BJ (cell line): ENCODE measurements around the gene KRTAP10-9. TPM values are rescaled to one million over a fixed set of nuclear protein-coding genes. Genes with fewer than 3 reads are reported as not detected.

Source experiments
- CTCF ChIA-PET: fragments of 350-600 bp; formaldehyde crosslinking; extraction: SDS; loops from one replicate; lab custom pipeline; 2021; ENCODE audit warnings: antibody characterized with exemption, inconsistent platforms; lab: Yijun Ruan, JAX
- POLR2A ChIA-PET: fragments of 300-600 bp; sonication (Branson Sonifier 250); formaldehyde crosslinking; extraction: SDS; loops from one replicate; lab custom pipeline; 2021; ENCODE audit warnings: antibody characterized with exemption; lab: Charles Lee
- DNase-seq: peaks from one replicate; pipeline ENCODE4 v3.0.0-alpha.2; 2011; ENCODE audit warnings: low read depth
- H3K27me3 ChIP-seq: 2 replicates; pipeline ENCODE4 v1.6.0; 2011; ENCODE audit warnings: low read length; ENCODE audit not compliant: control insufficient read depth, insufficient read depth
- H3K36me3 ChIP-seq: 2 replicates; pipeline ENCODE4 v1.5.1; 2011; ENCODE audit warnings: low read length; ENCODE audit not compliant: control insufficient read depth, insufficient read depth
- H3K4me3 ChIP-seq: 2 replicates; pipeline ENCODE4 v1.5.1; 2011; ENCODE audit warnings: low read depth, mild to moderate bottlenecking, control low read depth, low read length
- polyA plus RNA-seq: library from polyadenylated mRNA; depleted of rRNA; stranded (reverse); fragments of >200 nt; gene quantifications from 2 replicates; pipeline ENCODE4 v1.2.3, GENCODE V29; 2011
- TF ChIP-seq, protein P1 (sequence below): IDR thresholded peaks from 2 replicates; pipeline ENCODE4 v1.5.1; 2011; ENCODE audit warnings: low read depth, mild to moderate bottlenecking, control low read depth, inconsistent platforms, low read length, moderate library complexity; ENCODE audit not compliant: insufficient read depth

KRTAP10-9 gene
- polyA plus RNA-seq, 1 experiment, result not detected

GRCh38 chr21:44581158-44581557 is 45.7 kb upstream of the KRTAP10-9 start:
- TF ChIP-seq, protein P1, sequence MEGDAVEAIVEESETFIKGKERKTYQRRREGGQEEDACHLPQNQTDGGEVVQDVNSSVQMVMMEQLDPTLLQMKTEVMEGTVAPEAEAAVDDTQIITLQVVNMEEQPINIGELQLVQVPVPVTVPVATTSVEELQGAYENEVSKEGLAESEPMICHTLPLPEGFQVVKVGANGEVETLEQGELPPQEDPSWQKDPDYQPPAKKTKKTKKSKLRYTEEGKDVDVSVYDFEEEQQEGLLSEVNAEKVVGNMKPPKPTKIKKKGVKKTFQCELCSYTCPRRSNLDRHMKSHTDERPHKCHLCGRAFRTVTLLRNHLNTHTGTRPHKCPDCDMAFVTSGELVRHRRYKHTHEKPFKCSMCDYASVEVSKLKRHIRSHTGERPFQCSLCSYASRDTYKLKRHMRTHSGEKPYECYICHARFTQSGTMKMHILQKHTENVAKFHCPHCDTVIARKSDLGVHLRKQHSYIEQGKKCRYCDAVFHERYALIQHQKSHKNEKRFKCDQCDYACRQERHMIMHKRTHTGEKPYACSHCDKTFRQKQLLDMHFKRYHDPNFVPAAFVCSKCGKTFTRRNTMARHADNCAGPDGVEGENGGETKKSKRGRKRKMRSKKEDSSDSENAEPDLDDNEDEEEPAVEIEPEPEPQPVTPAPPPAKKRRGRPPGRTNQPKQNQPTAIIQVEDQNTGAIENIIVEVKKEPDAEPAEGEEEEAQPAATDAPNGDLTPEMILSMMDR, result no peak
- no peaks in the 10 kb centered on the region for H3K36me3 ChIP-seq
- H3K27me3 ChIP-seq, result no peaks in the 10 kb centered on the region
- ChIA-PET POLR2A (no interaction called here), CTCF (no interaction called here)
- no peak overlapping the region for H3K4me3 ChIP-seq
- DNase-seq, result no peak

GRCh38 chr21:44582055-44582454 is 44.8 kb upstream of the KRTAP10-9 start:
- POLR2A ChIA-PET, result no interaction called here
- Histone ChIP-seq H3K4me3 (no peak overlapping the region), H3K36me3 (no peaks in the 10 kb centered on the region), H3K27me3 (no peaks in the 10 kb centered on the region)
- DNase-seq, result no peak
- TF ChIP-seq, protein P1, result no peak
- CTCF ChIA-PET, result no interaction called here

GRCh38 chr21:44583089-44583799 is 43.6 kb upstream of the KRTAP10-9 start:
- no peaks in the 10 kb centered on the region for H3K36me3 ChIP-seq
- no peak overlapping the region for H3K4me3 ChIP-seq
- DNase-seq, result no peak
- POLR2A ChIA-PET, result no interaction called here
- CTCF ChIA-PET, result no interaction called here
- TF ChIP-seq, protein P1, result no peak
- no peaks in the 10 kb centered on the region for H3K27me3 ChIP-seq

DNA sequence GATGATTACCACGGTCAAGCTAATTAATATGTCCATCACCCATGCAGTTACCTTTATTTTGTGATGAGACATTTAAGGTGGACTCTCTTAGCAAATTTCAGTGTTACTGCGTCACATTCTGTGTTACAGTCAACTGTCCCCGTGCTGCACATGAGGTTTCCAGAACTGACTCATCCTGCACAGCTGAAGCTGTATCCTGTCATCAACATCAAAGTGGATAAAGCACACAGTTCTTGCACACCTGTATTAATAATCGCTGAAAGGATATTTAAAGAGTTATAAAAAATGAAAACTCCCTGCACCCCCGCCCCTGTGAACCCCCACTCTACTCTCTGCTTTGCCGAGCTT is 43.1 kb upstream of the KRTAP10-9 start:
- POLR2A ChIA-PET, result no interaction called here
- no peaks in the 10 kb centered on the region for H3K27me3 ChIP-seq
- no peak overlapping the region for H3K4me3 ChIP-seq
- no peaks in the 10 kb centered on the region for H3K36me3 ChIP-seq
- no peak for DNase-seq
- TF ChIP-seq, protein P1, result no peak
- CTCF ChIA-PET, result no interaction called here

DNA sequence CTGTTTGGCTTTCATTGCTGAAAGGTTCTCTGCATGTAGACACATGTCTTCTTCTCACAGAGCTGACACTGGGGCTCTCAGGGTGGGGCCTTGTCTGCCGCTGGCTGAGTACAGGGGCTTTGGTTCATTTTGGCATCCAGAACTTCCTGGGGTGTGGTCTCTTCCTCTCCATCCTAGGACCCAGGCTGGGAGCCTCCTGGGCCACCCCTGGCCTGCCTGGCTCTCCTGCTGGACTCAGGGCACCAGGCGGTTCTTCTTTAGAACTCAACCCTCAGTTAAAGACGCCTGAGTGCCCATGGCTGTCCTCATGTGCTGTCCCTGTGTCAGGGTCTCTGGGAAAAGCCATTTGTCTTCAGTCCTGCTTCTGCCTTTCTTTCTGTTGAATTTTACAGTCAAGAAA is 41.0 kb upstream of the KRTAP10-9 start:
- no peak overlapping the region for H3K4me3 ChIP-seq
- no peaks in the 10 kb centered on the region for H3K36me3 ChIP-seq
- ChIA-PET POLR2A (no interaction called here), CTCF (no interaction called here)
- TF ChIP-seq, protein P1, result no peak
- DNase-seq, result no peak
- no peaks in the 10 kb centered on the region for H3K27me3 ChIP-seq
